Stimulated activated naive CD8-positive, alpha-beta T cell treated with anti-CD3 and anti-CD28 coated beads, Interleukin-15, amount 100 ng/mL, for 72 hours (primary cell): Measurements from ENCODE around the gene NDUFA13.

Experiments
- ATAC-seq: fragments of 150-1000 bp; cut with Tn5 transposase; 2 replicates; pipeline ENCODE4 v1.10.0; 2021; ENCODE audit warnings: mild to moderate bottlenecking, moderate library complexity
- DNase-seq, 2 donors: peaks; one replicate each; pipeline ENCODE4 v3.0.0; 2021 to 2022
- H3K27ac Mint-ChIP-seq, 2 donors: one replicate each; pipeline ENCODE4 v1.8.0; 2022; ENCODE audit warnings: mild to moderate bottlenecking in 2 of 2, mixed read lengths in 2 of 2, moderate library complexity in 2 of 2
- H3K27me3 Mint-ChIP-seq: one replicate; pipeline ENCODE4 v1.8.0; 2022; ENCODE audit warnings: mixed read lengths
- H3K4me1 Mint-ChIP-seq: one replicate; pipeline ENCODE4 v1.8.0; 2022; ENCODE audit warnings: mild to moderate bottlenecking, mixed read lengths
- H3K4me3 Mint-ChIP-seq, 2 donors: one replicate each; pipeline ENCODE4 v1.8.0; 2022; ENCODE audit warnings: mild to moderate bottlenecking in 2 of 2, mixed read lengths in 2 of 2, moderate library complexity in 1 of 2
- H3K9me3 Mint-ChIP-seq, 2 donors: one replicate each; pipeline ENCODE4 v1.8.0; 2022; ENCODE audit warnings: mixed read lengths in 2 of 2

The NDUFA13 gene

GRCh38 chr19:19532806-19533701, 17.0 kb downstream of the NDUFA13 start:
- peaks cover 28% of the 10 kb centered on the region for H3K4me1 Mint-ChIP-seq
- no peak overlapping the region for H3K27ac Mint-ChIP-seq
- H3K9me3 Mint-ChIP-seq, result no peaks in the 10 kb centered on the region
- ATAC-seq, result peak; percentile 7
- DNase-seq, result no peak
- H3K4me3 Mint-ChIP-seq, result no peak overlapping the region
- H3K27me3 Mint-ChIP-seq, result peaks cover 9% of the 10 kb centered on the region

GRCh38 chr19:19533841-19534240, 17.8 kb downstream of the NDUFA13 start:
- no peak overlapping the region for H3K4me3 Mint-ChIP-seq

GRCh38 chr19:19534556-19535265, 18.7 kb downstream of the NDUFA13 start:
- H3K9me3 Mint-ChIP-seq, result no peaks in the 10 kb centered on the region
- DNase-seq, result no peak
- peaks cover 43% of the 10 kb centered on the region for H3K4me1 Mint-ChIP-seq
- H3K27me3 Mint-ChIP-seq, result peaks cover 24% of the 10 kb centered on the region
- H3K4me3 Mint-ChIP-seq, result no peak overlapping the region
- no peak for ATAC-seq
- H3K27ac Mint-ChIP-seq, result no peak overlapping the region

More at GRCh38 chr19:19533841-19534240, 17.8 kb downstream of the NDUFA13 start:
- H3K4me1 Mint-ChIP-seq, result peaks cover 34% of the 10 kb centered on the region
- no peak overlapping the region for H3K27ac Mint-ChIP-seq
- peaks cover 15% of the 10 kb centered on the region for H3K27me3 Mint-ChIP-seq
- DNase-seq (no peak), ATAC-seq (no peak)
- H3K9me3 Mint-ChIP-seq, result no peaks in the 10 kb centered on the region

GRCh38 chr19:19535311-19536191, 19.5 kb downstream of the NDUFA13 start:
- peaks cover 49% of the 10 kb centered on the region for H3K4me1 Mint-ChIP-seq
- DNase-seq, result no peak
- ATAC-seq, result no peak
- no peaks in the 10 kb centered on the region for H3K9me3 Mint-ChIP-seq
- H3K27ac Mint-ChIP-seq, result no peak overlapping the region
- H3K27me3 Mint-ChIP-seq, result peaks cover 25% of the 10 kb centered on the region
- H3K4me3 Mint-ChIP-seq, result no peak overlapping the region

- ATAC-seq (no peak), DNase-seq (no peak)
- peaks cover 25% of the 10 kb centered on the region for H3K27me3 Mint-ChIP-seq
- peak overlapping the region; percentile 53 to 85 for H3K4me3 Mint-ChIP-seq
- peak overlapping the region in 1 of 2 donors; percentile 92 for H3K27ac Mint-ChIP-seq
- no peaks in the 10 kb centered on the region for H3K9me3 Mint-ChIP-seq
- peaks cover 60% of the 10 kb centered on the region for H3K4me1 Mint-ChIP-seq
Measured at GRCh38 chr19:19537075-19538048, 21.3 kb downstream of the NDUFA13 start.

GRCh38 chr19:19538061-19538784, 22.2 kb downstream of the NDUFA13 start, which contains the start of gene CILP2:
Gene CILP2, plus strand, starts transcription at chr19:19538265. Its CDS starts 85 bp downstream, at chr19:19538350.
- peak within 1 kb of the TSS in 1 of 2 donors; percentile 80 for H3K27ac Mint-ChIP-seq
- DNase-seq (peak; percentile 44 to 45), ATAC-seq (peak; percentile 50)
- H3K27me3 Mint-ChIP-seq, result peaks cover 25% of the 10 kb centered on the region
- peaks cover 55% of the 10 kb centered on the region for H3K4me1 Mint-ChIP-seq
- H3K9me3 Mint-ChIP-seq, result no peaks in the 10 kb centered on the region
- H3K4me3 Mint-ChIP-seq, result peak within 1 kb of the TSS; percentile 53 to 85

GRCh38 chr19:19538785-19539166, 22.8 kb downstream of the NDUFA13 start:
- ATAC-seq (no peak), DNase-seq (no peak)
- Mint-ChIP-seq H3K4me3 (peak overlapping the region; percentile 16 to 68), H3K27me3 (peaks cover 25% of the 10 kb centered on the region), H3K27ac (peak overlapping the region in 1 of 2 donors; percentile 80), H3K4me1 (peaks cover 55% of the 10 kb centered on the region), H3K9me3 (no peaks in the 10 kb centered on the region)

- Mint-ChIP-seq H3K4me3 (peak overlapping the region in 1 of 2 donors; percentile 68), H3K4me1 (peaks cover 55% of the 10 kb centered on the region), H3K9me3 (no peaks in the 10 kb centered on the region), H3K27ac (no peak overlapping the region), H3K27me3 (peaks cover 25% of the 10 kb centered on the region)
- DNase-seq, result peak in 1 of 2 donors; percentile 25
- ATAC-seq, result no peak
Measured at GRCh38 chr19:19539698-19540063, 23.7 kb downstream of the NDUFA13 start.

- ATAC-seq, result peak; percentile 27
- H3K27ac Mint-ChIP-seq, result no peak overlapping the region
- H3K4me1 Mint-ChIP-seq, result peaks cover 55% of the 10 kb centered on the region
- peak; percentile 60 to 67 for DNase-seq
- H3K9me3 Mint-ChIP-seq, result no peaks in the 10 kb centered on the region
- H3K4me3 Mint-ChIP-seq, result peak overlapping the region; percentile 71 to 85
- peaks cover 25% of the 10 kb centered on the region for H3K27me3 Mint-ChIP-seq
Measured at GRCh38 chr19:19540064-19540714, 24.2 kb downstream of the NDUFA13 start.

GRCh38 chr19:19540715-19541515, 24.9 kb downstream of the NDUFA13 start:
- ATAC-seq (peak; percentile 82), DNase-seq (peak; percentile 74 to 76)
- Mint-ChIP-seq H3K27ac (peak overlapping the region in 1 of 2 donors; percentile 71), H3K4me1 (peaks cover 55% of the 10 kb centered on the region), H3K27me3 (peaks cover 25% of the 10 kb centered on the region), H3K4me3 (peak overlapping the region; percentile 71 to 85), H3K9me3 (no peaks in the 10 kb centered on the region)

GRCh38 chr19:19541616-19542015, 25.6 kb downstream of the NDUFA13 start:
- H3K4me3 Mint-ChIP-seq, result peak overlapping the region; percentile 71 to 85
- H3K4me1 Mint-ChIP-seq, result peaks cover 54% of the 10 kb centered on the region
- H3K9me3 Mint-ChIP-seq, result no peaks in the 10 kb centered on the region
- DNase-seq, result no peak
- peaks cover 25% of the 10 kb centered on the region for H3K27me3 Mint-ChIP-seq
- no peak for ATAC-seq
- no peak overlapping the region for H3K27ac Mint-ChIP-seq

GRCh38 chr19:19542507-19542906, 26.5 kb downstream of the NDUFA13 start:
- Mint-ChIP-seq H3K27me3 (peaks cover 20% of the 10 kb centered on the region), H3K9me3 (no peaks in the 10 kb centered on the region), H3K4me3 (no peak overlapping the region), H3K27ac (no peak overlapping the region), H3K4me1 (peaks cover 47% of the 10 kb centered on the region)
- ATAC-seq (no peak), DNase-seq (no peak)

- ATAC-seq (no peak), DNase-seq (no peak)
- Mint-ChIP-seq H3K9me3 (no peaks in the 10 kb centered on the region), H3K4me1 (peaks cover 41% of the 10 kb centered on the region), H3K27me3 (peaks cover 15% of the 10 kb centered on the region), H3K4me3 (no peak overlapping the region), H3K27ac (no peak overlapping the region)
Measured at GRCh38 chr19:19543101-19543500, 27.1 kb downstream of the NDUFA13 start.
